Right cardiac atrium (tissue), 5 donors: Measurements from ENCODE around the gene ADM2. TPM values are rescaled to one million over a fixed set of nuclear protein-coding genes. Genes with fewer than 3 reads are reported as not detected.

Source experiments
- ATAC-seq, 2 donors: fragments of 200-7000 bp; cut with Tn5 transposase; one replicate each; pipeline versions ENCODE4 v1.8.0 to v1.9.1; 2020; ENCODE audit warnings: moderate library complexity in 2 of 2, mild to moderate bottlenecking in 1 of 2
- DNase-seq, 3 donors: peaks; one replicate each; pipeline ENCODE4 v3.0.0-alpha.2; 2020
- H3K27ac ChIP-seq: one replicate; pipeline ENCODE4 v1.5.1; 2013; ENCODE audit warnings: mild to moderate bottlenecking, low read length, control low read depth, moderate library complexity
- H3K27me3 ChIP-seq: one replicate; pipeline ENCODE4 v1.6.1; 2013; ENCODE audit not compliant: control insufficient read depth, insufficient read depth
- H3K4me1 ChIP-seq: one replicate; pipeline ENCODE4 v1.6.1; 2013; ENCODE audit warnings: low read length; ENCODE audit not compliant: control insufficient read depth, insufficient read depth
- H3K4me3 ChIP-seq: one replicate; pipeline ENCODE4 v1.5.1; 2013; ENCODE audit warnings: low read length, control low read depth
- H3K9me3 ChIP-seq: one replicate; pipeline ENCODE4 v1.6.1; 2013; ENCODE audit warnings: low read length; ENCODE audit not compliant: control insufficient read depth
- WGBS: extraction: QIAGEN DNeasy Blood & Tissue Kit; methylation state at CpG from one replicate; pipeline ENCODE4 v1.1.7; 2013; 5-methylcytosine and 5-hydroxymethylcytosine counted together
- intact Hi-C, 4 donors: fragments of 100-400 bp; cut with DNase I; formaldehyde crosslinking; loops; one replicate each; pipeline versions ENCODE4 v1.11.0 to v1.14.0; 2022 to 2023
- polyA plus RNA-seq: library from polyadenylated mRNA; stranded (reverse); fragments of 200-250 nt; gene quantifications from one replicate; pipeline ENCODE4 v1.2.3, GENCODE V29; 2013
- total RNA-seq, 4 donors: library from RNA; stranded (reverse); fragmentation: NEBNext Ultra II Directional; extraction: Animal tissue kit (Norgen Biotek cat#: 25700); gene quantifications; one replicate each; pipeline ENCODE4 v1.2.1, GENCODE V29; 2021
- donor health status: healthy with polysubstance abuse.
- donor health status: DM: no; HTN: yes; CAD: no.
- donor health status: DM: no; HTN: no; CAD: no.
- donor health status: DM: no; HTN: yes; CAD: no; lungs with severe emphysema.
- donor health status: DM: yes; HTN: yes; CAD: no.

Gene ADM2
- total and polyA plus RNA-seq, 5 donors, result 0.05 to 0.32 (median 0.11) TPM; not detected in 2

GRCh38 chr22:50461536-50461935 lies 19.8 kb upstream of the ADM2 start:
- ATAC-seq, result no peak
- DNase-seq, result no peak
- no peaks in the 10 kb centered on the region for H3K9me3 ChIP-seq
- H3K27me3 ChIP-seq, result no peaks in the 10 kb centered on the region
- WGBS, result 94% methylated on average over 26 of the region's 26 CpGs
- intact Hi-C loops, result no loop called here
- H3K4me1 ChIP-seq, result no peaks in the 10 kb centered on the region
- H3K27ac ChIP-seq, result no peak overlapping the region
- no peak overlapping the region for H3K4me3 ChIP-seq

- Histone ChIP-seq H3K4me1 (no peaks in the 10 kb centered on the region), H3K9me3 (no peaks in the 10 kb centered on the region), H3K27me3 (no peaks in the 10 kb centered on the region), H3K4me3 (no peak overlapping the region), H3K27ac (no peak overlapping the region)
- no peak for ATAC-seq
- no peak for DNase-seq
- intact Hi-C loops, result no loop called here
- WGBS, result 96% methylated on average over 30 of the region's 30 CpGs
Observed at GRCh38 chr22:50461979-50462540, 19.3 kb upstream of the ADM2 start.

GRCh38 chr22:50463188-50463900 lies 18.0 kb upstream of the ADM2 start:
- WGBS, result 93% methylated on average over 28 of the region's 28 CpGs
- intact Hi-C loops, result no loop called here
- Histone ChIP-seq H3K27me3 (no peaks in the 10 kb centered on the region), H3K4me1 (no peaks in the 10 kb centered on the region), H3K9me3 (no peaks in the 10 kb centered on the region), H3K4me3 (no peak overlapping the region), H3K27ac (no peak overlapping the region)
- DNase-seq (no peak), ATAC-seq (no peak)

- WGBS, result 89% methylated on average over 24 of the region's 24 CpGs
- ATAC-seq (no peak), DNase-seq (no peak)
- Histone ChIP-seq H3K27ac (no peak overlapping the region), H3K4me3 (no peak overlapping the region), H3K4me1 (no peaks in the 10 kb centered on the region), H3K27me3 (no peaks in the 10 kb centered on the region), H3K9me3 (no peaks in the 10 kb centered on the region)
- intact Hi-C loops, result no loop called here
Observed at GRCh38 chr22:50464451-50464850, 16.9 kb upstream of the ADM2 start.

GRCh38 chr22:50465066-50465930 lies 16.0 kb upstream of the ADM2 start:
- Histone ChIP-seq H3K4me3 (no peak overlapping the region), H3K9me3 (no peaks in the 10 kb centered on the region), H3K27me3 (no peaks in the 10 kb centered on the region), H3K27ac (no peak overlapping the region), H3K4me1 (no peaks in the 10 kb centered on the region)
- DNase-seq, result no peak
- ATAC-seq, result no peak
- 90% methylated on average over 30 of the region's 30 CpGs for whole genome bisulfite sequencing
- intact Hi-C loops, result no loop called here

- intact Hi-C loops, result no loop called here
- H3K27ac ChIP-seq, result no peak overlapping the region
- H3K27me3 ChIP-seq, result no peaks in the 10 kb centered on the region
- ATAC-seq (no peak), DNase-seq (no peak)
- no peak overlapping the region for H3K4me3 ChIP-seq
- WGBS, result 87% methylated on average over 24 of the region's 24 CpGs
- H3K4me1 ChIP-seq, result peaks cover 5% of the 10 kb centered on the region
- H3K9me3 ChIP-seq, result no peaks in the 10 kb centered on the region
Observed at GRCh38 chr22:50467341-50467740, 14.0 kb upstream of the ADM2 start.

- Histone ChIP-seq H3K4me3 (no peak overlapping the region), H3K27me3 (no peaks in the 10 kb centered on the region), H3K9me3 (no peaks in the 10 kb centered on the region), H3K27ac (no peak overlapping the region), H3K4me1 (peaks cover 5% of the 10 kb centered on the region)
- 80% methylated on average over 22 of the region's 22 CpGs for WGBS
- DNase-seq, result no peak
- intact Hi-C loops, result no loop called here
- no peak for ATAC-seq
Observed at GRCh38 chr22:50467773-50468440, 13.4 kb upstream of the ADM2 start.

GRCh38 chr22:50468626-50469025 lies 12.7 kb upstream of the ADM2 start:
- H3K4me3 ChIP-seq, result no peak overlapping the region
- no peak for DNase-seq
- ATAC-seq, result no peak
- 81% methylated on average over 8 of the region's 8 CpGs for WGBS
- intact Hi-C loops, result no loop called here
- peaks cover 10% of the 10 kb centered on the region for H3K4me1 ChIP-seq
- H3K9me3 ChIP-seq, result no peaks in the 10 kb centered on the region
- no peak overlapping the region for H3K27ac ChIP-seq
- no peaks in the 10 kb centered on the region for H3K27me3 ChIP-seq

- H3K9me3 ChIP-seq, result no peaks in the 10 kb centered on the region
- H3K4me3 ChIP-seq, result no peak overlapping the region
- ATAC-seq (peak in 1 of 2 donors; percentile 22), DNase-seq (peak; percentile 49 to 85 (median 84))
- intact Hi-C loops, result no loop called here
- no peaks in the 10 kb centered on the region for H3K27me3 ChIP-seq
- peaks cover 13% of the 10 kb centered on the region for H3K4me1 ChIP-seq
- no peak overlapping the region for H3K27ac ChIP-seq
- WGBS, result 58% methylated on average over 25 of the region's 25 CpGs
Observed at GRCh38 chr22:50469377-50470305, 11.7 kb upstream of the ADM2 start.

- no peaks in the 10 kb centered on the region for H3K27me3 ChIP-seq
- no peak overlapping the region for H3K4me3 ChIP-seq
- DNase-seq (no peak), ATAC-seq (no peak)
- intact Hi-C loops, result no loop called here
- H3K4me1 ChIP-seq, result peaks cover 13% of the 10 kb centered on the region
- H3K9me3 ChIP-seq, result no peaks in the 10 kb centered on the region
- WGBS, result 75% methylated on average over 6 of the region's 6 CpGs
- no peak overlapping the region for H3K27ac ChIP-seq
Observed at GRCh38 chr22:50470491-50470890, 10.9 kb upstream of the ADM2 start.
